Fibroblast of the conjunctiva (primary cell): ENCODE measurements around the gene ZCCHC18.
"Not testable (repeated sequence)": the region's sequence is repeated elsewhere in the genome, so short reads cannot be mapped to it uniquely, and the experiment has no call there.

Experiments used
- DNase-seq: peaks from one replicate; pipeline ENCODE4 v3.0.0-alpha.2; 2010; ENCODE audit warnings: low read depth

The ZCCHC18 gene

DNA sequence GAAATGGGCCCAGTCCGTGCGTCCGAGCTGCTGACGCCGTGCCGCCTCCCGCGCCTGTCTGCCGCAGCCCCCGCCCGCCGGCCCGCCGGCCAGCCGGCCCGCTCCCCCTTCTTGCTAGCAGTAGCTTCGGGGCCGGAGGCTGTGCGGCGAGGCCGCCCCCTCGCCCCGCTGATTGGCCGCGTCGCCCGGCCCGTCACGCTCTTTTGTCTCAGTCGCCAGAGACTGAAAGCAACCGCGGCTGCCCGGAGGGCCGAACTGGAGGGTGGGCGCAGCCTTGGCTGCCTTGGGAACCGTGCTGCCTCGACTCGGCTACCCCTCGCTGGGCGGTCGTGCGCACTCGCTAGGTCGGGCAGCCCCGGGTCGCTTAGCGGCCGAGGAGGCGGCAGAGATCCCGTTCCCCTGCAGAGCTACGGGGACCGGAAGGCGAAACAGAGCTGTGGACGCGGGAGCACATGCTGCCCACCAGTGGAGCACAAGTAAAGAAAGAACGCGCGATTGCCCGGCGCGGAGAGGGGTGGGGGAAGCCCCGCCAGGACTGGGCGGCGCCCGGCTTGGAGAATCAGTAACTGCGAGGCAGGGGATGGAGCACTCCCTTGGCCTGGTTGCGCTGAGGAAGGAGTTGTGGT is at the start of gene ZCCHC18:
Gene ZCCHC18, plus strand, starts transcription at position 198 of the 626 bp plus-strand sequence. CDS start 1,589 bp downstream, outside the sequence.
- DNase-seq: no peak

DNA sequence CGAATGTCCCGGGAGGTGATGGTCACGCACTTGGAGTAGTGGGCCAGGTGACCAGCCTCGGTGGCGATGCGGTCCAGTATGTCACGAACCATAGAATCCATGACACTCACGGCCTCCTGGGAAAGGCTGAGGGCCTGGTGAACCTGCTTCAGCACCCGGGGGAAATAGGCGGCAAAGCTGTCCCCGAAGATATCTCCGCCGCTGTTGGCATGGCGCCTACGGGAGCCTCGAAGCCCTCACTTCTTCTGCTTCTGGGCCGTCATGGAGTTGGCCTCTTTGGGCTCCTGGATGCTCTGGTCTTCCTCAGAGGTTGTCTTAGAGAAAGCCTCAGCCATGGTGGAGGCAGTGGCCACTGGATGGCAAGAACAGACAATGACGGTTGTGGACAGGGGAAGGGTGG is 49.7 kb upstream of the ZCCHC18 start:
- DNase-seq: not testable (repeated sequence)

DNA sequence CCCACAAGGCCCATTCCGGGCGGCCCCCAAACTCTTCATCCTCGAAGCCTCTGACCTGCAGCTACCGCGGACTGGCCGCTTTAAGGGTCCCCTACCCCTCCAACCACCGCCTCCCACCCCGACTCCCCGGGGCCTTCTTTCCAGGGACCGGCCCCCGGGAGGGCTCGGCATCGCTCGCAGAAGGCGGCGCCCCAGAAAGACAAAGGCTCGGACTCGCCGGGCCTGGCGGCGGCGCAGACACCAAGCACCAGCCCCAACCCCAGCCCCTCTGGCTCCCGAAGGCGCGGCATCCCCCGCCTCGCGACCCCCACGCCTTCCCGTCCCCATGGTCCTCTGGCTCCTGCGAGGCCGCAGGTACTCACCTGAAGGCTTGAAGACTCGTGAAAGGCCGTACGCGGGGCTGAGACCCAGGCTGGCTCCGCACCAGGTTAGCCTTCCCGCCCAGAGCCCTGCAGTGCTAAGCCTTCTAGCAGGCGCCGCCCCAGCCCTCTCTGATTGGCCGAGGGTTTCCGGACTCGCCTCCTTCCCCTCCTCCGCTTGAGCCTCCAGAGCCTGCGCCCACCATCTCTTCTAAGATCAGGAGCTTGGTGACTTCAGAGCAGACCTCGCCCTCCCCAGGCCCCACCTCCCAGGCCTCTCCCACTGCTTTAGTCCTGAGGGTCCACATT is 36.4 kb upstream of the ZCCHC18 start, which contains the start of gene TMSB15C:
Gene TMSB15C, minus strand, starts transcription at position 459 of the 668 bp plus-strand sequence.
- DNase-seq: not testable (repeated sequence)

DNA sequence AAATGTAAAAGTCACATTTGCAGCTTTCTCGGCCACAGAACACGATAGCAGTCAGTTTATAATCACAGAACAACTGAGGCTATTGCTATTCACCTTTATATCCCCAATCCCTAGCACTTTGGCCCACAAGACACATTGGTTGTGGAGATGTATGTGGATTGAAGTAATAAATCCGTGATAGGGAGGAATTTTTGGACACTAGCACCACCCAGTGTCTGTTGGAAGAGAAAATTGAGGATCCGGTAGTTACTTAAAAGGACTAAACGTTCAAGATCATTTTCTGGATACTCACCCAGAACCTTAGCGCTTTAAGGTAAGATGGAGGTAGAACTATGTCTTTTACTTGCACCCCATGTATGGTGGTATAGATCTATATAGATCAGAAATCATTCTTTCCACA is 34.5 kb upstream of the ZCCHC18 start:
- DNase-seq: not testable (repeated sequence)

DNA sequence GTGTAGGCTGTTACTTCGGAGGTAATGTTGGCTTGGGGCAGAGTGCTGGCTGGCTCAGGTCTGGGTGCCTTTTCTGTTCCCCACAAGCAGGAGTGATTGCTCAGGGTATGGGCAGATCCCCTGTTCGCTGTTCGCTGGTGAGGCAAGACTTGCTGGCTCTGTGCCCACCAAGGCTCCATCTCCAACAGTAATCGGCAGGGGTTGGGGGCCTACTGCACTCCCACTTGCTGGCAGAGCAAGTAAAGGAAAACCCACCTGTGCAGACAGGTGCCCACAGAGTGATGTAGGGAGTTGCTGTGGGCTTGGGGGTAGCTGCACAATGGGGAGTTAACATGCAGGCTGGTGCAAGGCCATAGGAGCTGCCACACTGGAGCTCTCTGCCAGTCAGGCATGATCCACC is 28.3 kb upstream of the ZCCHC18 start:
- no peak for DNase-seq

DNA sequence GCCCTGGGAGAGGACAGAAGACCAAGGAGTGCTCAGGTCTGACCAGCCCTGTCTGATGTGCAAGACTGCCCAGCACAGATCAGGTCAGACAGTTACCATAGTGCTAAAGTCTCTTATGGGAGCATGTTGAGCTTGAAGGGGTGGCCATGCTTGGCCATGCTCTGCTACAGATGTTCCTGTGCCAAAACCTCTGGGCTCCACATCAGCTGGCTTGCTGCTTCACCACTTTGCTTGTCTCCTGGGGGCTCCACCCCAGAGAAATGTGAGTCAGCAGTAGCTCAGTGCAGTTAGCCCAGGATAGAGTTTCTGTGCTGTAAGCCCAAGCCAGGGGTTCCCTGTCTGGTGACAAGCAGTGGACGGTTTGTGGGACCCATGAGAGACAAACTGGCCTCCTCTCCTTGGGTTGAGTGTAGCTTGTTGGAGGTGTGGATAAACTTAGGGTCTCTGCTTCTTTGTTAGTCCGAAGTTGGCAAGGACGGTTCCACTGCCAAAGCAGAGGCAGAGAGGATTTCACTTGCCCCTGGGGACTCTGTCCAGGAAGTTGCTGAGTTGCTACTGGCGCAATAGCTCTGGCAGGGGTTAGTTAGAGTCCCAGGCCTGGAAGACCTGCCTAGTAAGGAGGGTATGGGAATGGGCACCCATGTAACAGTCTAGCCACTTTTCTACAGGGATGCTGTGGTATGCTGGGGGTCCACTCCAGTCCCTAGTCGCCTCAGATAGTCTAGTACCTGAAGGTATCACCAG is 27.6 kb upstream of the ZCCHC18 start:
- DNase-seq: no peak

DNA sequence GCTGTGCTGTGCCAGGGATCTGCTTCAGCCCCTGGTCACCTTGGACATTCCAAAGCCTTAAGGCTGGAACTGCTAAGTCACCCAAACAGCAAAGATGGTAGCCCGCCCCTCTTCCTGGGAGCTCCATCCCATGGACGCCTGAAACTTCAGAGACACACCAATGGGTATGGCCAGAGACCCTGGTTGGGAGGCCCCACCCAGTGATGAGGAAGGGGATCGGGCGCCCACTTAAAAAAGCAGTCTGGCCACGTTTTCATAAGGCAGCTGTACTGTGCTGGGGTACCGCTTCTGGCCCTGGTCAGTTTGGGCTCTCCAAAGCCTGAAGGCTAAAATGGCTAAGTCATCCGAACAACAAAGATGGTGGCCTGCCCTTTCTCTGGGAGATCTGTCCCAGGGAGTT is 26.8 kb upstream of the ZCCHC18 start:
- DNase-seq: no peak

DNA sequence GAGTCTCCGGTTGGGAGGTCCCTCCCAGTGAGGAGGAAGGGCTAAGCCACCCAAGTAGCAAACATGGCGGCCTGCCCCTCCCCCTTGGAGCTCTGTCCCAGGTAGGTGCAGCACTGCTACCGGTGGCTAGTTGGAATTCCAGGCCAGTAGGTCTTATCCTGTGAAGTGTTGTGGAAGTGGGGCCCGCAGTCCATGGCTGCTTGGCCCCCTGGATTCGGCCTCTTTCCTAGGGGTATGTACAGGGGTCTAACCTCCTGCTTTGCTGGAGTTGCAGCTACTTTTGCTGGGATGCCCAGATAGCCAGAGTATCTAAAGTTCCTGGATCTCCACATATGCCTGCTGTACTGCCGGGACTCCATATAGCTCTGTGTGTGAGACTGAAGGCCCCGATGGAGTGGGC is 26.4 kb upstream of the ZCCHC18 start:
- DNase-seq: no peak

DNA sequence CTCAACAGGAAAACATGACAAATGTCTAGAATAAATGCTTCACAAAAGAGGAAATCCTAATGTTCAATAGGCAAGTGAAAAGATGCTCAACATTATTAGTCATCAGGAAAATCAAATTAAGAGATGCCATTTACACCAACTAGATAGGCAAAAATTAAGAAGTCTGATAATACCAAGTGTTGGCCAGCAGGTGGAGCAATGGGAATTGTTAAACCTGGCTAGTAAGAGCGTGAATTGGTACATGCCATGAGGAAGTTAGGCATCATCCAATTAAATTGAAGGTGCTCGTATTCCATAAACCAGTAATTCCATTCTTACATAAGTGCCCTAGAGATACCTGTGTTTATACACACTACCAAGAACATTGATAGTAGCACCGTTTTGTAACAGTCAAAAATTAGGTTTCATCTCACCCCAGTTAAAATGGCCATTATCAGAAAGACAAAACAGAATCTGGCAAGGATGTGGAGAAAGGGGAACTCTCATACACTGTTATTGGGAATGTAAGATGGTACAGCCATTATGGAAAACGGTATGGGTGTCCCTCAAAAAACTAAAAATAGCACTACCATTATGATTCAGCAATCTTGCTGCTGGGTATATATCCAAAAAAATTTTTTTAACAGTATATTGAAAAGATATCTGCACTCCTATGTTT is 14.0 kb upstream of the ZCCHC18 start:
- DNase-seq: peak; percentile 79

DNA sequence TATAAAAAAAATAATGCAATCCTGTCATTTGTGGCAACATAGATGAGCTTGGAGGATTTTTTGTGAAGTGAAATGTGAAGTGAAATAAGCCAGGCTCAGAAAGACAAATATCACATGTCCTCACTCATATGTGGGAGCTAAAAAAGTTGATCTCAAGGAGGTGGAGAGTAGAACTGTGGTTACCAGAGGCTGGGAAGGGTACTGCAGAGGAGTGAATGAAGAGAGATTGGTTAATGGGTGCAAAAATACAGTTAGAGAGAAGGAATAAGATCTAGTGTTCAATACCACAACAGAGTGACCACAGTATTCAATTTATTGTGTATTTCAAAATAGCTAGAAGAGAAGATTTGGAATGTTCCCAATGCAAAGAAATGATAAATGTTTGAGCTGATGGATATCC is 13.4 kb upstream of the ZCCHC18 start:
- no peak for DNase-seq

DNA sequence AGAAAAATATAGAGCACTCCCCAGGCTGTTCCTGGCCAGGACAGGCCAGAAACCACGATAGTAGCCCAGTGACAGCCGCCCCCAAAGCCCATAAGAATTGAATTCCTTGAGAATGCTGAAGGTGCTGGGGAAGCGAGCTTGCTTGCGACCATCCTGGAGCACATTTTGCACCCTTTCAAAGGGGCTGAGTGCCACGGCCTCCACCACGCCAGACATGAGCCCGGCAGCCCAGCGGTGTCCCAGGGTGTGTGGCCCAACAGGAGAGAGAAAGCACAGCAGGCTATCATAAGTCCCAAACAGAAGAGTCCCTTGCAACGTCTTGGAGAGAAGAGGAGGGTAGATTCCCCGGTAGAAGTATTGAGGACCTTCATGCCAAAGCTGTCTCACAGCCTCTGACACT is 7.6 kb upstream of the ZCCHC18 start:
- DNase-seq: no peak

DNA sequence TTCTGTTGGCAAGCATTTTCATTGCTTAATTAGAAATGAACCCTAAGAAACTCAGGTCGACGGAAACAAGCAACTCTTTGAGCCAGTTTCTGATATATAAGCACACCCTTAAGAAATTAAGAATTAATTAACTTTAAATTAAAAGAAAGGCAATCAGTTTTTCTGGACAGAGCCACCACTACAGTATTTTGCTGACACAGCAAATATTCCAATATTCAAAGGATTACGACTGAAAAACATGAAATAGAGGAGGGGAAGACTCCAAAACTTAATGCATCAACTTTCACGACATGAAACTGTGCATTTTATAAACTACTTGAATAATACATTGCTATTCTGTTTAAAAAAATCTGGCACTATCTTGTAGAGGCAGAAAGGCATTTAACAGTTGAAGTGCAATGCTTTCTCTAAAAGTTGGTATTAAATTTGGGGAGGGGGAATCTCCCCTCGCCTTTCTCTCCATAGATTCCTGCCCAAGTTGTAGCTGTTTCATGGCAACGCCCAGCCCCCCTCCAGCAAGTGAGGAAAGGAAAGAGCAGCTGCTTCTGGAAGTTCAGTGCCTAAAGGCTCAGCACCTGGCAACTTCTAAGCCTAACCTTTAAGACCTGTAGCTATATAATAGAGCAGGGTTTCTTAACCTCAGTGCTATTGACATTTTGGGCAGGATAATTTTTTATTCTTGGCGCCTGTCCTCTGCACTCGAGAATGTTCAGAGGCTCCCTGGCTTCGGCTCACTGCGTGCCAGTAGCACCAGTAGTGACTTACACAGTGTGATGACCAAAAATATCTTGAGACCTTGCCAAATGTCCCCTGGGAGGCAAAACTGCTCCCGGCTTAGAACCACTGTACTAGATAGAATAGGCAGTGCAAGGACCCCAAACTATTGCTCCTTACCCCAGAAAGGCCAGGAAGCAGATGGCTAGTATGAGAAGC is 6.7 kb upstream of the ZCCHC18 start:
- DNase-seq: no peak

DNA sequence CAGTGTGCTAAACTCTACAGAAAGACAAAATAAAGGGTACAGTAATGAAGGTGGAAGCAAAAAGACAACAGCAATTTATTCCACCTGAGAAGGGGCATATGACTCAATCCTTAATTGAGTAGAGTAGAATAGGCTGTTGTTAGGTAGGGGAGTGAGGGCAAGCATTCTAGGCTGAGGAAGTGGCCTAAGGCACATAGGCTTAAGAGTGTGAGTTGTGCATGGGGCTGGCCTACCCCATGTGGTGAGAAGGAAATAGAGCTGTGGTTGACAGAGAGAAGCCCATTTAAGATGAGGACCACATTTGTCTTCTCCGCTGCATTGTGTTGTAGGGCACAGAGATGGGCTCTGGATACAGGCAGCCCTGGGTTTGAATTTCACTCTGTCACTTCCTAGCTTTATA is 3.4 kb upstream of the ZCCHC18 start:
- DNase-seq: no peak

DNA sequence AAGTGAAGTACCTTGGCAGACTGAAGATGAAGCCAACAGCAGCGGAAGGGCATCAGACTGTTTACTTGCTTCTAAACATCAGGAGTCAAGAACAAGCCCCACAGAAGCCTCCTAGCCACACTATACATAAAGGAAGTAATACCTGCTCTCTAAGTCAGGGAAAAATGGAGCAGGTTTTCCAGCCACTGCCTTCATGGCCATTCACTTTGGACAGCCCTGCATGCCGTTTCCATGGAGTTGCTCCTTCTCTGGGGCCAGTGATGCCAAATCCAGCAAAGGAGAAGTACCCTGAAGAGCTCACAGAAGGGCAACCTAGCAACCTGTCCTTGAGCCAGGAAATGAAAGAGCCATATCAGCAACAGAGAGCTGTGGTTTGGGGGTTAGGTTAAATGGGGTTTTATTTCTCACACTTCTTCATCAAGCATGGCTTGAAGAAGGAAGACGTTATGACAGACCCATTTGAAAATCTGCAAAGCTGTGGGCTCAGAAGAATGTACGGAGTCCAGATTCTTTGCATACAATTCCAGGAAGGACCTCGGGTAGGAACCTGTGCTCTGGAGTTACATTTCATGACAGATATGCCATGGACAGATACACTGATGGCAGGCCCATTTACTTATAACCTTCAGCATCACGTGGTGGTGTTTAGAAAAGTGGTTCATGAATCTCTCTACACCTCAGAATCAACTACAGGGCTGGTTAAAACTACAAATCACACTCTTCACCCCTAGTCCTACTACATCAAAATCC is 1.7 kb upstream of the ZCCHC18 start:
- DNase-seq: not testable (repeated sequence)

DNA sequence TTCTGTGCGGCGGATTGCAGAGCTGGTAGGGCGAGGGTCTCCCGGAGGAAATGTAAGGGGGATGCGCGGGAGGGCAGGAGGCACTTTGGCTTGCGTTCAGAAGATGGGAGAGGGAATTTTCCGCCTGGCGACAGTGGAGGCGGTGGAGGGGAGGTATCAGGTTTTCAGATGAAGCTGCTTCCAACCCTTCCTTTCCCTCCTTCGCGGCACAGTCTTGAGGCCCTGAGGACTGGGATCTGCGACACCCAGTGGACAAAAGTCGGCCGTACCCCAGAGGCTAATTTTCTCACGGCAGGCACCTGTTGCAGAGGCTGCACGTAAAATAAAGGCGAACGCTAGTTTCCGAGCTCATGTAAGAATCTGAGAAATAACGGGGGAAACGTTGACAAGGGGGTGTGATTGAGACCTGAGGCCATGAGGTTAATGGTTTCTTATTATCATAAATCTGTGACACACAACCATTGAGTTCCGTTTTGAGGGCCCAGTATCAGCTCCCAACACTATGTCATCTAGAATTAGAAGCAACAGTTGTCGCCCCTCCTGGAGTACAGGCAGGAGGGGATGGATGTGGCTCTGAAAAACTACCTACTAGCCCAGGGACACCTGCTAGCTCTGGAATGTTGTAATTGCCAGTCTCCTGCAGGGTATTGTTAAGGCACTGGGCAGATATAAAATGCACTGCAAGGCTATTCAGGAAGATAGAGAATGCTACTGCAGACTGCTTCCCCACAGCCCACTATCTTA is 1.1 kb downstream of the ZCCHC18 start:
- no peak for DNase-seq

DNA sequence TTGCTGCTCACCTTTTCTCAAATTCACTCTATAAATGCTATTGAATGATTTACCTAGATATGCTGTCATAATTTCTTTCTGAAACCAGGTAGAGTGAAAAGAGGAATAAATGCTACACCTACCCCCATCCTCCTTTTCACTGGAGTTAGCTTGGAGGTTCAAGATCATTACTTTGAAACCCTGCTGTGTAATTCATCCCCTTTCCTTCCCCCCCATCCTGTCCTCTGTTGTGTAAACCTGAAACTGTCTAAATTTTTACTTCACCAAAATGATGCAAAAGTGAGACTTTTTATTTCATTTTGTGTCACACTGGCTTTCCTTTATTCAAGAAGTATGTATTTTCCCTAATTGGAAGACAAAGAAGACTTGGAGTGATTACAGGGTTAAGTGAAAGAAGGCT is 5.4 kb downstream of the ZCCHC18 start:
- DNase-seq: no peak

DNA sequence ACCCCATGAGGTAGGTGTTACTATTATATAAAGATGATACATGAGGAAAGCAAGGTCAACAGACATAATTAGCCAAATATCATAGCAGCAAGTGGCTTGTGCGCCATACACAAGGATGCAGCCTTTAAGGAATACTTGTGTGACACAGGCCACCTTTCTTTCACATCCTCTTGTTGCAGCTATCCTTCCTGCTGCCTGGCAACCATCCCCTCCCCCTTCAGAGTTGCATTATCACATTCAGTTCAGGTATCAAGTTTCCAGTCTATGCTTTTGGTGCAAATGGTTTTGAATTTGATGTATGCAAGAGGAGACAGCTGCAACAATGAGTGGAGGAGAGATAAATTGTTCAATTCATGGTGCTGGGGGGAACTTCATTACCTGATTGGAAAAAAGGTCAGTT is 6.4 kb downstream of the ZCCHC18 start:
- no peak for DNase-seq

DNA sequence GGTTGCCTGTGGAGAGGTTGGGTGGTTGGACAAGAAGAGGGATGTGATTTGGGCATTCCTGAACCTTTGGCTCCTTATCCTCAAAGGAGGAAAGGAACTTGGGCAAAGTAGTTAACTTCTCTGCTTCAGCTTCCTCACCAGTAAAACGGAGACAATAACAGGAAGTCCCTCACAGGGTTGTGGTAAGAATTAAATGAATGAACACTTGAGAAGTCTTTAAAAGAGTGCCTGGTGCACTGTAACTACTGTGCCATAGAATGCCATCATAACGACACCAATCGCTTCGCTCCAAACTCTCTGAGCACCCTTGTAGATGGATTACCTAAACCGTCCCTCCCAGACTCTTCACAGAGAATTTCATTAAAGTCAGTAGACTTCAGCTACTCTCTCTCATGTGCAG is 10.5 kb downstream of the ZCCHC18 start:
- DNase-seq: no peak

DNA sequence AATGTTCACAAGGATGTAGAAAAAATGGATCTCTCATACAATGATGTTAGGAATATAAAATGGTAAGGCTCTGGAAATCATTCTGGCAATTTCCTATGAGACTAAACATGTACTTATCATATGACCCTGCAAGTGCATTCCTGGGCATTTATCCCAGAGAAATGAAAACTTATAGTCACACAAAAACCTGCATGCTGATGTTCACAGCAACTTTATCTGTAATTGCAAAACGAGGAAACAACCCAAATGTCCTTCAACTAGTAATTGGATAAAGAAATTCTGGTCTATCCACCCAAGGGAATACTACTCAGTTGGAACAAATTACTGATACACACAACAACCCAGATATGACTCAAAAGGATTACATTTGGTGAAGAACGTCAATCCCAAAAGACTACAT is 14.5 kb downstream of the ZCCHC18 start:
- DNase-seq: no peak

DNA sequence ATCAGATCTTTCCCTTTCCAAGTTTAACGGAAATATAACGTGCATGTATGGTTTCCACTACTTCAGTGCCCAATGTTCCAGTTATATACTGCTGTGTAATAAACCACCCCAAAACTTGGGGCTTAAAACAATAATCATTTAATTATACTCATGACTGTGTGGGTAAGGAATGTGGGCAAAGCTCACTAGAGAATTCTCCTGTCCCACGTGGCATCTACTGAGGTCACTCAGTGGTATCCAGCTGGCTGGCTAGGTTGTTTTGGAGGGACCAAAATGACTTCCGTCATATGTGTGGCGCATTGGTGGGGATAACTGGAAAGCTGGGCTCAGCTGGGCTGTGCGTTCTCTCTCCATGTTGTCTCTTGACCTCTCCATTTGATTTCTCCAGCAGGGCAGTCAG is 18.5 kb downstream of the ZCCHC18 start:
- DNase-seq: no peak
